HG03457 (cell line): ENCODE data around the gene SLC13A3.

Source experiments
- ATAC-seq: cut with Tn5 transposase; IDR thresholded peaks from one replicate; pipeline ENCODE4 v1.9.1; 2021; ENCODE audit warnings: moderate number of reproducible peaks; ENCODE audit not compliant: unreplicated experiment

The SLC13A3 gene, protein sequence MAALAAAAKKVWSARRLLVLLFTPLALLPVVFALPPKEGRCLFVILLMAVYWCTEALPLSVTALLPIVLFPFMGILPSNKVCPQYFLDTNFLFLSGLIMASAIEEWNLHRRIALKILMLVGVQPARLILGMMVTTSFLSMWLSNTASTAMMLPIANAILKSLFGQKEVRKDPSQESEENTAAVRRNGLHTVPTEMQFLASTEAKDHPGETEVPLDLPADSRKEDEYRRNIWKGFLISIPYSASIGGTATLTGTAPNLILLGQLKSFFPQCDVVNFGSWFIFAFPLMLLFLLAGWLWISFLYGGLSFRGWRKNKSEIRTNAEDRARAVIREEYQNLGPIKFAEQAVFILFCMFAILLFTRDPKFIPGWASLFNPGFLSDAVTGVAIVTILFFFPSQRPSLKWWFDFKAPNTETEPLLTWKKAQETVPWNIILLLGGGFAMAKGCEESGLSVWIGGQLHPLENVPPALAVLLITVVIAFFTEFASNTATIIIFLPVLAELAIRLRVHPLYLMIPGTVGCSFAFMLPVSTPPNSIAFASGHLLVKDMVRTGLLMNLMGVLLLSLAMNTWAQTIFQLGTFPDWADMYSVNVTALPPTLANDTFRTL

GRCh38 chr20:46651091-46651962 lies at the start of gene SLC13A3:
Gene SLC13A3, minus strand, starts transcription at chr20:46651459. Its CDS starts 38 bp downstream, at chr20:46651421.
- ATAC-seq, result no peak

DNA sequence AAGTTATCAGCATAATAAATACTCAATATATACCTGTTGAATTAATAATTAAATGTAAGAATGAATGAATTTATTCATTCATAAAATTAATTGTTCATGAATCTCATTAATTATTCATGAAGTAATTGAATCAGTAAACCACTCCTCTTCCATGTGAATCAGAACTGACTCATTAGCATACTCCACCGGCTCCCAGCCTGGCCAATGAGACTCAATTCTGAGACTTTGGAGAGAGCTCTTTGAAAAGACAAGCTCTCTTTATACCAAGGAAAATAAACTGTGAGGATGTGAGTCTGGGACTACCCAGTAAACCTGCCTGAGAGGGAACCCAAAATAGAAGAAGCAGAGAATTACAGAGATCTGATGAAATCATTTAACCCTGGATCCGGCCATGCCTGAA lies 49.8 kb upstream of the SLC13A3 start:
- no peak for ATAC-seq

DNA sequence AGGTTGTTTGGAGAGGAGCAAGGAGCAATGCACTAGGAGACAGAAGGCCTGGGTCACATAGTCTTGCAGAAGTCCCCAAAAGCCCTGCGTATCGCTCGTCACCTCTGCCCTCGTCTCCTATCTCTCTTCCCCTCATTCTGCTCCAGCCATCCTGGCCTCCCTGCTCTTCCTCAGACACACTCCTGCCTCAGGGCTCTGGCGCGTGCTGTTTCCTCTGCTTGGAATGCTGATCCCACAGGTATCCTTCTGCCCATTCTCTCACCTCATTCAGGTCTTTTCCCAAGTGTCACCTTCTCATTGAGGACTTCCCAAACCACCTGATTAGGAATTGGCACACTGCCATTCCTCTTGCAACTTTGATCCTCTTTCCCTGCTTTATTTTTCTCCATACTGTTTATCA lies 49.2 kb upstream of the SLC13A3 start:
- ATAC-seq, result no peak

GRCh38 chr20:46699651-46700359 lies 48.5 kb upstream of the SLC13A3 start:
- ATAC-seq, result no peak

DNA sequence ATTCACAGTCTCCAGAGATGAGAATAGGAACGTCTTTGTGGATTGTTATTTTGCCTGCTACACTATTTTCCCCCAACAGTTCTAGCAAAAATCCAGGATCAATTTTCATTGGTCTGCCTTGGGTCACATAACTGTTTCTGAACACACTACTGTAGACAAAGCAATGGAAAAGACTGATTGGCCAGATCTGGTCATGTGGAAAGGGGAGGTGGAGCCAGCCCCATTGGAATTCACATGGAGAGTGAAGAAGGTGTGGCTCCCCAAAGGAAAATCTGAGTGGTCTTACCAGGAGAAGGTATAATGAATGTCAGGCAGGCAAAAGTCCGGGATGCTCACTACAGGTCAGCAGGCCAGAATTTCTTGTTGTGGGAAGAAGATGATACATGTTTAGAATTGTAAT lies 47.5 kb upstream of the SLC13A3 start:
- ATAC-seq, result no peak

DNA sequence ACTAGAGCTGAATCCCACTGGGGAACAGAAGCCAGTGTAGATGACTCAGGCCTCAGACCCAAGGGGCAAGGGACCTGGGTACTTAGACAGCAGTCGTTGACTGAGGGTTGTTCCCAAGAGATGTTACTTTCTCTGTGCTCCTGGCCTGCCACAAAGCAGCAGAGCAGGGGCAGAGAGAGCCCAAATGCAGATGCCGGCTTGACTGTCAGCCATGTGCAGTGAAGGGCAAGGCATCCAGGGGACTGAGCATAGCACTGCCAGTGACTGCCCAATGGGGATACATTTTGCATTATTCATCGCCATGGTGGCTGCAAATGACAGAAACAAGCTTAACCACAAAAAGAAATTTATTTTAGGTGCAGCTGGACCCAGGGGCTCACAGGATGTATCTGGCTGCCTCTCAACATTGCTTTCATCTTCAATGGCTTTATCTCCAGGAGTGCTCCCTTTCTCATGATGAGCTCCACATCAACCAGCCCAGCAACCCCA lies 45.6 kb upstream of the SLC13A3 start:
- ATAC-seq, result no peak

- no peak for ATAC-seq
Measured at GRCh38 chr20:46695892-46696291, 44.6 kb upstream of the SLC13A3 start.

- ATAC-seq, result no peak
Measured at GRCh38 chr20:46694484-46694883, 43.2 kb upstream of the SLC13A3 start.

DNA sequence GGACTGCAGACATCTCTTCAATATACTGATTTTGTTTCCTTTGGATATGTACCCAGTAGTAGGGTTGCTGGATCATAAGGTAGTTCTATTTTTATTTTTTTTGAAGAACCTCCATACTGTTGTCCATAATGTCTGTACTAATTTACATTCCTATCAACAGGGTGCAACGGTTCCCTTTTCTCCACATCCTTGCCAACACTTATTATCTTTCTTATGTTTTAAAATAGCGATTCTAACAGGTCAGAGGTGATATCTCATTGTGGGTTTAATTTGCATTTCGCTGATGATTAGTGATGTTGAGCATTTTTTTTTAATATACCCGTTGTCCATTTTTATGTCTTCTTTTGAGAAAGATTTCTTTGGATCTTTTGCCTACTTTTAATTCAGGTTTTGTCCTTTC lies 39.9 kb upstream of the SLC13A3 start:
- no peak for ATAC-seq

GRCh38 chr20:46690219-46691106 lies 39.2 kb upstream of the SLC13A3 start:
- no peak for ATAC-seq

- ATAC-seq, result no peak
Measured at GRCh38 chr20:46689754-46690085, 38.5 kb upstream of the SLC13A3 start.

DNA sequence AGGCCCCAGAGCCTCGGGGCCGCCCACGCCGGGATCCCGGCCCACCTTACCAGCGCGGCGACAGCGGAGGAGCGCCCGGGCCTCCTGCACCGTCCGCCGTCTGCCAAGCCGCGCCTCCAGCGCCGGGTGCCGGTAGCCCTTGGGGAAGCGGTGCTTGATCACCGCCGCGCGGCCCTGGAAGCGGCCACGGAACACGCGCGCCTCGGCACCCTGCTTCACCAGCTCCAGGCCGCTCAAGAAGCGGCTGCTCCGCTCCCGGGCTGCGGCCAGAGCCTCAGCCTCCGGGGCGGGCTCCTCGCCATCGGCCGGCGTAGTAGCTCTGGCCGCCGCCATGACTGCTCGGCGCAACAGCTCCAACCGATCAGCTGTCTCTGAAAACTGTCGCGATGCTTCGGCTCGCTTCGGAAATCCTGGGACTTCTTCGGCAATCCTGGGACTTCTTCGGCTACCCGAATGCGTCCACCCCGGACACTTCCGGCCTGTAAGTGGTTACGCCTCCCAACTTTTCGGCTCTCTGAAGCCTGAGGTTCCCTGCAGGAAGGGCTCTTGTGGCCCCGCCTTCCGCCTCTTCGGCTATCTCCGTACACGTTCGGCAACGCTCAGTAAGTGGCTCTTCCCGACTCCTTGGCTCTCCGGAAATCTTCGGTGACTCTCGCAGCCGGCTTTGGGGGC lies 38.0 kb upstream of the SLC13A3 start, which contains the start of gene TP53RK:
TSS of gene TP53RK (minus strand) at position 363 of the 672 bp plus-strand sequence. CDS start at position 333, 30 bp downstream.
- peak; percentile 87 for ATAC-seq

- ATAC-seq, result no peak
Measured at GRCh38 chr20:46688151-46689081, 37.2 kb upstream of the SLC13A3 start.

DNA sequence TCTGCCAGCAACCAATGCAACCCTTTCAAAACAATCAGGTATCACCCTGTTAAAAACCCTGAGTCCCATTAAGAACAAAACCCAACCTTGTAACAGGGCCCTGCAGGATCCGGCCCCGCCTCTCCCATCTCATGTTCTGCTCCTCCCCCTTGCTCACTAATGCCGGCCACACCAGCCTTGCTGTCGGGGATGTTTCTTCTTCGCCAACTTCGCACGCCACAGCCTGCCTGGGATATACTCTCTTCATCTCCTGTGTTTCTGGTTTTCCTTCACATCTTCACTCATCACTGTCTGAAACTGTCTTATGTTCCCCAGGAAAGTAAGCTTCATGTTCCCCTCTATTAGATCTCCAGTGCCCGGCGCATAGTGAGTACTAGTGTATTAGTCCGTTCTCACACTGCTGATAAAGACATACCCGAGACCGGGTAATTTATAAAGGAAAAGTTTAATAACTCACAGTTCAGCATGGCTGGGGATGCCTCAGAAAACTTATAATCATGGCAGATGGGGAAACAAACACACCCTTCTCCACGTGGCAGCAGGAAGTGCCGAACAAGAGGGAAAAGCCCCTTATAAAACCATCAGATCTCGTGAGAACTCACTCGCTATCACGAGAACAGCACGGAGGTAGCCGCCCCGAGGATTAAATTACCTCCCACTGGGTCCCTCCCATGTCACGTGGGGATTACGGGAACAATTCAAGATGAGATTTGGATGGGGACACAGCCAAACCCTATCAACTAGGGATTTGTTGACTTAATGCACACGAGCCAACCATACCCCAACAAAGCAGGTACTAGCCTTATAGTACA lies 32.9 kb upstream of the SLC13A3 start:
- ATAC-seq, result no peak

DNA sequence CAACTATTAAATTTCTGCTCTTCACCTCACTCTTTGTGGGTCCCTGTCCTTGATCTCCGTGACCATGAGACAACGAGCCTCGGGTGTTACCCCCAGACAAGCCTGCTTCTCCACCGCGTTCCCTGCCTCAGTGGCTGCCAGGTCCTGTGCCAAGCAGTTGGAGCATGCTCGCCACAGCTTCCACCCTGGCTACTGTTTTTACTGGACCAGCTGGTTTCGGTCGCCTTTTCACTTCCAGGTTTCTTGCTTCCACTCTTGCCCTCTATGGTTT lies 32.3 kb upstream of the SLC13A3 start:
- no peak for ATAC-seq

GRCh38 chr20:46683011-46683667 lies 31.9 kb upstream of the SLC13A3 start:
- ATAC-seq, result no peak
